GM12878 (cell line): Measurements from ENCODE around the gene KYAT1. TPM values are rescaled to one million over a fixed set of nuclear protein-coding genes. Genes with fewer than 3 reads are reported as not detected.
A peak's percentile ranks its signal among the peaks of the same experiment; 100 is the strongest.

Experiments
- ASH2L ChIP-seq: fragments of 300-600, 200-600 bp; sonication (generic); IDR thresholded peaks from 2 replicates; pipeline ENCODE4 v1.6.1; 2017; ENCODE audit warnings: low read depth, mild to moderate bottlenecking, borderline replicate concordance
- CHD2 ChIP-seq: IDR thresholded peaks from 2 replicates; pipeline ENCODE4 v1.6.1; 2011; ENCODE audit warnings: low read depth, low read length, improper control_type of control experiment, borderline replicate concordance
- EGR1 ChIP-seq, 2 experiments: IDR thresholded peaks; 1 replicate in 1 of 2; 2 replicates in 1 of 2; pipeline ENCODE4 v1.6.1; 2011 to 2012; ENCODE audit warnings: low read depth in 2 of 2, low read length in 2 of 2, borderline replicate concordance in 1 of 2, mild to moderate bottlenecking in 1 of 2, moderate library complexity in 1 of 2
- KDM1A ChIP-seq: fragments of 200-600 bp; sonication (generic); IDR thresholded peaks from 2 replicates; pipeline ENCODE4 v1.6.1; 2016; ENCODE audit warnings: borderline replicate concordance
- KLF5 ChIP-seq: fragments of 450-650 bp; IDR thresholded peaks from 2 replicates; pipeline ENCODE4 v1.6.1; 2014; ENCODE audit warnings: mild to moderate bottlenecking; ENCODE audit not compliant: partially characterized antibody
- NFIC ChIP-seq: IDR thresholded peaks from 2 replicates; pipeline ENCODE4 v1.6.1; 2012; ENCODE audit warnings: low read depth, mild to moderate bottlenecking, inconsistent platforms, low read length, moderate library complexity
- NR2C2 ChIP-seq: IDR thresholded peaks from 2 replicates; pipeline ENCODE4 v1.6.1; 2011; ENCODE audit warnings: borderline replicate concordance, low read depth; ENCODE audit not compliant: control insufficient read depth, insufficient read length
- PML ChIP-seq: IDR thresholded peaks from 2 replicates; pipeline ENCODE4 v1.6.1; 2012; ENCODE audit warnings: low read length, inconsistent platforms
- SIX5 ChIP-seq: IDR thresholded peaks from 2 replicates; pipeline ENCODE4 v1.6.1; 2011; ENCODE audit warnings: mild to moderate bottlenecking, low read depth, low read length, moderate library complexity; ENCODE audit not compliant: severe bottlenecking
- SUPT20H ChIP-seq: IDR thresholded peaks from 2 replicates; pipeline ENCODE4 v1.6.1; 2011; ENCODE audit warnings: low read depth, mild to moderate bottlenecking, low read length, moderate library complexity, borderline replicate concordance; ENCODE audit not compliant: control insufficient read depth
- YBX1 ChIP-seq: fragments of 450-650 bp; IDR thresholded peaks from 2 replicates; pipeline ENCODE4 v1.6.1; 2016; ENCODE audit warnings: antibody characterized with exemption
- ZZZ3 ChIP-seq: IDR thresholded peaks from 2 replicates; pipeline ENCODE4 v1.6.1; 2011; ENCODE audit warnings: low read depth; ENCODE audit not compliant: control insufficient read depth, insufficient read length
- polyA plus RNA-seq, 11 experiments: library from polyadenylated mRNA; depleted of rRNA in 4 of 11; unstranded in 6 of 11; stranded (reverse) in 5 of 11; fragments of >200 nt; fragmentation: Nextera tagmentation in 4 of 11; fragmentation: Illumina TruSeq in 1 of 11; extraction: Ambion mirVana in 4 of 11; extraction: Trizol in 1 of 11; gene quantifications; 1 replicate in 1 of 11; 2 replicates in 10 of 11; pipeline versions ENCODE4 v1.2.1 to v1.2.3, GENCODE V29; 2011 to 2016; ENCODE audit warnings: inconsistent platforms in 2 of 11, missing spikeins in 2 of 11, low read depth in 1 of 11
- total RNA-seq, 4 experiments: library from RNA; depleted of rRNA in 3 of 4; stranded (reverse); fragments of >200 nt in 3 of 4; fragmentation: Illumina TruSeq in 1 of 4; extraction: Trizol in 1 of 4; gene quantifications; 2 replicates each; pipeline versions ENCODE4 v1.2.1 to v1.2.3, GENCODE V29; 2013 to 2021
- TF ChIP-seq, protein P1 (sequence below): fragments of 450-650 bp; formaldehyde crosslinking; IDR thresholded peaks from 2 replicates; pipeline ENCODE4 v1.4.0; 2022; ENCODE audit warnings: mild to moderate bottlenecking, moderate library complexity
- TF ChIP-seq, protein P2 (sequence below): IDR thresholded peaks from 2 replicates; pipeline ENCODE4 v1.6.1; 2012; ENCODE audit warnings: low read depth, low read length, improper control_type of control experiment
- TF ChIP-seq, protein P3 (sequence below): fragments of 450-650 bp; formaldehyde crosslinking; IDR thresholded peaks from 2 replicates; pipeline ENCODE4 v1.5.0; 2022; ENCODE audit warnings: mild to moderate bottlenecking, missing genetic modification characterization
- TF ChIP-seq, protein P4 (sequence below): fragments of 450-650 bp; IDR thresholded peaks from 2 replicates; pipeline ENCODE4 v1.6.1; 2017; ENCODE audit warnings: mild to moderate bottlenecking
- TF ChIP-seq, protein P5 (sequence below): IDR thresholded peaks from 2 replicates; pipeline ENCODE4 v1.6.1; 2011; ENCODE audit warnings: borderline replicate concordance, low read depth, mild to moderate bottlenecking, moderate library complexity, mixed read lengths, low read length; ENCODE audit not compliant: insufficient read depth; ENCODE audit errors: extremely low read length

The KYAT1 gene
- total and polyA plus RNA-seq, 10 of the 15 experiments (the other 5 are each of a cell fraction or from before 2014, with no cell fraction given), result 5.8 to 15.7 (median 11.4) TPM

DNA sequence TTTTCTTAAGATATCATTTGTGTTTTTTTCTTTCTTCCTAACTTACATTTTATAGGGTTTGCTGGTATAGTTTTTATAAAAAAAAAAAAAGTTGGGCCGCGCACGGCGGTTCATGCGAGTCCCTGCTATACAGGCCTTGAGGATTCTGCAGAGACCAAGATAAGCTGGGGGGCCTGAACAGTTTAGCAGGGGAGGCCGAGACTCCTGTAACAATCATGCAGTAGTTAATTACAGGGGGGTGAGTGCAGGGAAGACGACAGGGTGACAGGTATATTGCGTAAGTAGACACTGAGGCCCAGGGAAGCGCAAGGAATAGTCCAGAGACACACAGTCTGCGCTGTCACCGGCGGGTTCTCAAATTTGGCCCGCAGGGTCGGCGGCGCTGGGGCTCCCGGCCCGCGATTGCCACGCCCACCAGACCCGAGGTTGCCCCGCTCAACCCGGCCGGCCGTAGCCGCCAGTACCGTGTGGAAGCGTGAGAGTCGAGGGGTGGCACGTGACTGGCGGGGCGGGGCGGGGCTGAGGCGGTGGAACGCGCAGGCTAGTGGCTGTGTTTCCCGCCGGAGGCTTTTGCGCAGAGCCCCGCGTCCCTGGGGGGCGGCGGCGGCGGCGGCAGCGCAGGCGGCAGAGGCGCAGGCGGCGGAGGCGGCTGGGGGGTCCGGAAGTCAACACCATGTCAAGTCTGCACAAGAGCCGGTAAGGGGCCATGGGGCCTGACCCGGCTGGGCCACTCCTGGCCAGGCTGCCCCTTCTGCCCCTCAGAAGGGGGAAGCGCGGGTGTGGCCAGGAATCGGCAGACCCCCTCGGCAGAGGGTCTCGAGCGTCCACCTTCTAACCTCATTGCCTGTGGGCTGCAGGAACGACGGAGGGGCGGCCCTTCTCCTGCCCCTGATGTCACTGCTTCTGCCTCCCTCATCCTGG, 94.8 kb downstream of the KYAT1 start, which contains the start of gene TBC1D13 (continued):
- TF ChIP-seq, protein P1, sequence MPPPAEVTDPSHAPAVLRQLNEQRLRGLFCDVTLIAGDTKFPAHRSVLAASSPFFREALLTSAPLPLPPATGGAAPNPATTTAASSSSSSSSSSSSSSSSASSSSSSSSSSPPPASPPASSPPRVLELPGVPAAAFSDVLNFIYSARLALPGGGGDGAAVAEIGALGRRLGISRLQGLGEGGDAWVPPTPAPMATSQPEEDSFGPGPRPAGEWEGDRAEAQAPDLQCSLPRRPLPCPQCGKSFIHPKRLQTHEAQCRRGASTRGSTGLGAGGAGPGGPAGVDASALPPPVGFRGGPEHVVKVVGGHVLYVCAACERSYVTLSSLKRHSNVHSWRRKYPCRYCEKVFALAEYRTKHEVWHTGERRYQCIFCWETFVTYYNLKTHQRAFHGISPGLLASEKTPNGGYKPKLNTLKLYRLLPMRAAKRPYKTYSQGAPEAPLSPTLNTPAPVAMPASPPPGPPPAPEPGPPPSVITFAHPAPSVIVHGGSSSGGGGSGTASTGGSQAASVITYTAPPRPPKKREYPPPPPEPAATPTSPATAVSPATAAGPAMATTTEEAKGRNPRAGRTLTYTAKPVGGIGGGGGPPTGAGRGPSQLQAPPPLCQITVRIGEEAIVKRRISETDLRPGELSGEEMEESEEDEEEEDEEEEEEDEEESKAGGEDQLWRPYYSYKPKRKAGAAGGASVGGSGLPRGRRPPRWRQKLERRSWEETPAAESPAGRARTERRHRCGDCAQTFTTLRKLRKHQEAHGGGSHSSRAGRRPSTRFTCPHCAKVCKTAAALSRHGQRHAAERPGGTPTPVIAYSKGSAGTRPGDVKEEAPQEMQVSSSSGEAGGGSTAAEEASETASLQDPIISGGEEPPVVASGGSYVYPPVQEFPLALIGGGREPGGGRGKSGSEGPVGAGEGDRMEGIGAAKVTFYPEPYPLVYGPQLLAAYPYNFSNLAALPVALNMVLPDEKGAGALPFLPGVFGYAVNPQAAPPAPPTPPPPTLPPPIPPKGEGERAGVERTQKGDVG (CRISPR knock-in tag), result no peak
- TF ChIP-seq SUPT20H (no peak), CHD2 (peak; percentile 79), SIX5 (peak; percentile 50), NFIC (no peak), KDM1A (no peak), YBX1 (no peak), KLF5 (peak; percentile 52), ASH2L (peak; percentile 62; the same call in 1 of the 2 replicates), ZZZ3 (no peak), PML (no peak), EGR1 (IDR thresholded peaks at IDR 0.05; ENCODE audit: borderline replicate concordance in 1 of 2, low read depth in 2 of 2, low read length in 2 of 2) (peak; percentile 23 to 95), NR2C2 (no peak)
- TF ChIP-seq, protein P2, sequence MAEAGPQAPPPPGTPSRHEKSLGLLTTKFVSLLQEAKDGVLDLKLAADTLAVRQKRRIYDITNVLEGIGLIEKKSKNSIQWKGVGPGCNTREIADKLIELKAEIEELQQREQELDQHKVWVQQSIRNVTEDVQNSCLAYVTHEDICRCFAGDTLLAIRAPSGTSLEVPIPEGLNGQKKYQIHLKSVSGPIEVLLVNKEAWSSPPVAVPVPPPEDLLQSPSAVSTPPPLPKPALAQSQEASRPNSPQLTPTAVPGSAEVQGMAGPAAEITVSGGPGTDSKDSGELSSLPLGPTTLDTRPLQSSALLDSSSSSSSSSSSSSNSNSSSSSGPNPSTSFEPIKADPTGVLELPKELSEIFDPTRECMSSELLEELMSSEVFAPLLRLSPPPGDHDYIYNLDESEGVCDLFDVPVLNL, result 0 out of 2 replicates have a peak, but pooled peaks have one; percentile 11
- TF ChIP-seq, protein P3, sequence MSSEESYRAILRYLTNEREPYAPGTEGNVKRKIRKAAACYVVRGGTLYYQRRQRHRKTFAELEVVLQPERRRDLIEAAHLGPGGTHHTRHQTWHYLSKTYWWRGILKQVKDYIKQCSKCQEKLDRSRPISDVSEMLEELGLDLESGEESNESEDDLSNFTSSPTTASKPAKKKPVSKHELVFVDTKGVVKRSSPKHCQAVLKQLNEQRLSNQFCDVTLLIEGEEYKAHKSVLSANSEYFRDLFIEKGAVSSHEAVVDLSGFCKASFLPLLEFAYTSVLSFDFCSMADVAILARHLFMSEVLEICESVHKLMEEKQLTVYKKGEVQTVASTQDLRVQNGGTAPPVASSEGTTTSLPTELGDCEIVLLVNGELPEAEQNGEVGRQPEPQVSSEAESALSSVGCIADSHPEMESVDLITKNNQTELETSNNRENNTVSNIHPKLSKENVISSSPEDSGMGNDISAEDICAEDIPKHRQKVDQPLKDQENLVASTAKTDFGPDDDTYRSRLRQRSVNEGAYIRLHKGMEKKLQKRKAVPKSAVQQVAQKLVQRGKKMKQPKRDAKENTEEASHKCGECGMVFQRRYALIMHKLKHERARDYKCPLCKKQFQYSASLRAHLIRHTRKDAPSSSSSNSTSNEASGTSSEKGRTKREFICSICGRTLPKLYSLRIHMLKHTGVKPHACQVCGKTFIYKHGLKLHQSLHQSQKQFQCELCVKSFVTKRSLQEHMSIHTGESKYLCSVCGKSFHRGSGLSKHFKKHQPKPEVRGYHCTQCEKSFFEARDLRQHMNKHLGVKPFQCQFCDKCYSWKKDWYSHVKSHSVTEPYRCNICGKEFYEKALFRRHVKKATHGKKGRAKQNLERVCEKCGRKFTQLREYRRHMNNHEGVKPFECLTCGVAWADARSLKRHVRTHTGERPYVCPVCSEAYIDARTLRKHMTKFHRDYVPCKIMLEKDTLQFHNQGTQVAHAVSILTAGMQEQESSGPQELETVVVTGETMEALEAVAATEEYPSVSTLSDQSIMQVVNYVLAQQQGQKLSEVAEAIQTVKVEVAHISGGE (CRISPR knock-in tag), result peak; percentile 91
- TF ChIP-seq, protein P4, sequence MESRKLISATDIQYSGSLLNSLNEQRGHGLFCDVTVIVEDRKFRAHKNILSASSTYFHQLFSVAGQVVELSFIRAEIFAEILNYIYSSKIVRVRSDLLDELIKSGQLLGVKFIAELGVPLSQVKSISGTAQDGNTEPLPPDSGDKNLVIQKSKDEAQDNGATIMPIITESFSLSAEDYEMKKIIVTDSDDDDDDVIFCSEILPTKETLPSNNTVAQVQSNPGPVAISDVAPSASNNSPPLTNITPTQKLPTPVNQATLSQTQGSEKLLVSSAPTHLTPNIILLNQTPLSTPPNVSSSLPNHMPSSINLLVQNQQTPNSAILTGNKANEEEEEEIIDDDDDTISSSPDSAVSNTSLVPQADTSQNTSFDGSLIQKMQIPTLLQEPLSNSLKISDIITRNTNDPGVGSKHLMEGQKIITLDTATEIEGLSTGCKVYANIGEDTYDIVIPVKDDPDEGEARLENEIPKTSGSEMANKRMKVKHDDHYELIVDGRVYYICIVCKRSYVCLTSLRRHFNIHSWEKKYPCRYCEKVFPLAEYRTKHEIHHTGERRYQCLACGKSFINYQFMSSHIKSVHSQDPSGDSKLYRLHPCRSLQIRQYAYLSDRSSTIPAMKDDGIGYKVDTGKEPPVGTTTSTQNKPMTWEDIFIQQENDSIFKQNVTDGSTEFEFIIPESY, result peak; percentile 89
- TF ChIP-seq, protein P5, sequence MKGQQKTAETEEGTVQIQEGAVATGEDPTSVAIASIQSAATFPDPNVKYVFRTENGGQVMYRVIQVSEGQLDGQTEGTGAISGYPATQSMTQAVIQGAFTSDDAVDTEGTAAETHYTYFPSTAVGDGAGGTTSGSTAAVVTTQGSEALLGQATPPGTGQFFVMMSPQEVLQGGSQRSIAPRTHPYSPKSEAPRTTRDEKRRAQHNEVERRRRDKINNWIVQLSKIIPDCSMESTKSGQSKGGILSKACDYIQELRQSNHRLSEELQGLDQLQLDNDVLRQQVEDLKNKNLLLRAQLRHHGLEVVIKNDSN, result peak; percentile 94
